SH-SY5Y (cell line): ENCODE measurements around the gene MUC4.

ENCODE experiments used
- GATA2 ChIP-seq: IDR thresholded peaks from 2 replicates; pipeline ENCODE4 v1.6.1; 2011; ENCODE audit warnings: mild to moderate bottlenecking, low read depth, low read length
- GATA3 ChIP-seq: IDR thresholded peaks from 2 replicates; pipeline ENCODE4 v1.6.1; 2011; ENCODE audit warnings: low read depth, mild to moderate bottlenecking, low read length, moderate library complexity

The MUC4 gene, protein sequence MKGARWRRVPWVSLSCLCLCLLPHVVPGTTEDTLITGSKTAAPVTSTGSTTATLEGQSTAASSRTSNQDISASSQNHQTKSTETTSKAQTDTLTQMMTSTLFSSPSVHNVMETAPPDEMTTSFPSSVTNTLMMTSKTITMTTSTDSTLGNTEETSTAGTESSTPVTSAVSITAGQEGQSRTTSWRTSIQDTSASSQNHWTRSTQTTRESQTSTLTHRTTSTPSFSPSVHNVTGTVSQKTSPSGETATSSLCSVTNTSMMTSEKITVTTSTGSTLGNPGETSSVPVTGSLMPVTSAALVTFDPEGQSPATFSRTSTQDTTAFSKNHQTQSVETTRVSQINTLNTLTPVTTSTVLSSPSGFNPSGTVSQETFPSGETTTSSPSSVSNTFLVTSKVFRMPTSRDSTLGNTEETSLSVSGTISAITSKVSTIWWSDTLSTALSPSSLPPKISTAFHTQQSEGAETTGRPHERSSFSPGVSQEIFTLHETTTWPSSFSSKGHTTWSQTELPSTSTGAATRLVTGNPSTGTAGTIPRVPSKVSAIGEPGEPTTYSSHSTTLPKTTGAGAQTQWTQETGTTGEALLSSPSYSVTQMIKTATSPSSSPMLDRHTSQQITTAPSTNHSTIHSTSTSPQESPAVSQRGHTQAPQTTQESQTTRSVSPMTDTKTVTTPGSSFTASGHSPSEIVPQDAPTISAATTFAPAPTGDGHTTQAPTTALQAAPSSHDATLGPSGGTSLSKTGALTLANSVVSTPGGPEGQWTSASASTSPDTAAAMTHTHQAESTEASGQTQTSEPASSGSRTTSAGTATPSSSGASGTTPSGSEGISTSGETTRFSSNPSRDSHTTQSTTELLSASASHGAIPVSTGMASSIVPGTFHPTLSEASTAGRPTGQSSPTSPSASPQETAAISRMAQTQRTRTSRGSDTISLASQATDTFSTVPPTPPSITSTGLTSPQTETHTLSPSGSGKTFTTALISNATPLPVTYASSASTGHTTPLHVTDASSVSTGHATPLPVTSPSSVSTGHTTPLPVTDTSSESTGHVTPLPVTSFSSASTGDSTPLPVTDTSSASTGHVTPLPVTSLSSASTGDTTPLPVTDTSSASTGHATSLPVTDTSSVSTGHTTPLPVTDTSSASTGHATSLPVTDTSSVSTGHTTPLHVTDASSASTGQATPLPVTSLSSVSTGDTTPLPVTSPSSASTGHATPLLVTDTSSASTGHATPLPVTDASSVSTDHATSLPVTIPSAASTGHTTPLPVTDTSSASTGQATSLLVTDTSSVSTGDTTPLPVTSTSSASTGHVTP (N-terminal part only)

DNA sequence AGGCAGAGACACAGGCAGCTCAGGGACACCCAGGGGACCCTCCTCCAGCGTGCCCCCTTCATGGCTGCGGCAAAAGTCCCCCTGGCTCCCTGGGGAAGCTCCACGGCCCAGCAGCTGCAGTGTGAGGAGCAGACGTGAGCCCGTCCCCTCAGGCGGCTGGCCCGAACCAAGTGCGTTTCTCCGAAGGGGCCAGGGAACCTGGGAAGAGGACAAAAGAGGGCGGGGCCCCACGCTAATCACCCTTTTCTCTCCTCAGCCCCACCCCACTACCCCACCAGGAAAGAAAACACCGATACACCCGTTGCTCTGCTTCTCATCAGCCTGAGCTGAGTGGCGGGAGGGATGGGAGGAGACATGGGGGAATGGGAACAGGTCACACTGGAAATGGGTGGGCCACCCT, at the start of gene MUC4:
TSS of gene MUC4 (minus strand) at position 174 of the 400 bp plus-strand sequence. CDS start at position 62, 112 bp downstream.
- no peak for TF ChIP-seq GATA3
- TF ChIP-seq GATA2 = no peak

DNA sequence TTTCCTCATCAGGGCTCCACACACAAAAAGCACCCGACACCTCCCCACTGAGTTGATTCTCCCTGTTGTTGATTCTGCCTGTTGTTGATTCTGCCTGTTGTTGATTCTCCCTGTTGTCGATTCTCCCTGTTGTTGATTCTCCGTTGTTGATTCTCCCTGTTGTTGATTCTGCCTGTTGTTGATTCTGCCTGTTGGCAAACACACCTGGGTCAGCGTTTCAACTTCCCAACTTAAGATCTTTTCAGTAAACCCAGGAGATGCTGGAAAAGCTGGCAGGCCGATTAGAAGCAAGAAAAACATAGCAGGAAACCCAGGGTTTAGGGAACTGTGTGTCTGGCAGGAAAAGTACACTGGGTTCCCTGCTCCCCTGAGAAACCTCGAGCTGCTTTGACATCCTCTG, 48.7 kb upstream of the MUC4 start:
- TF ChIP-seq GATA3 (no peak), GATA2 (no peak)

DNA sequence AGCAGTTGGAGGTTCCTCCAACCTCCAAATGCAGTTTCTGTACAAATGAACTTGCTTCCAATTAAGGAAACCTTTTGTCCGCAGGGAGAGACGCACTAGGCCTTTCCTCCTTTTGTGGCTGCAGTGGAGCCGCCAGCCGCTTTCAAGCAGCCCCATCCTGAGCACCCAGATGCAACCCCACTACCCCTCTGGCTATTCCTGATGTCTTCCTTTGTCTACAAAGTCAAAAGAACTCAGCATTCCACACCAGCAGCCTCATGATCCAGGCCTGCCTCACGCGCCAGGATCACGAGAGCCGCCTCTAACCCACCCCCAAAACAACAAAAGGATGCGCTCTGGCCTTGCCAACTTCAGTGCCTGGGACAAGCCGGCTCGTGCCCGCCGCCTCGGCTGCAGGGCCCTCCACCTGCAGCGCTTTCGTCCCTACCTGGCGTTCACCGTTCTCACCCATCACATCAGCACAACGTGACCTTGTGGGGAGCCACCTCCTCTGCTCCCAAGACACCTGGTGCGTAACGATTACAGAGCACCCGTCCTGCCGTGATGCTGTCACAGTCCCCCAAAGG, 48.2 kb upstream of the MUC4 start:
- no peak for TF ChIP-seq GATA2
- no peak for TF ChIP-seq GATA3

DNA sequence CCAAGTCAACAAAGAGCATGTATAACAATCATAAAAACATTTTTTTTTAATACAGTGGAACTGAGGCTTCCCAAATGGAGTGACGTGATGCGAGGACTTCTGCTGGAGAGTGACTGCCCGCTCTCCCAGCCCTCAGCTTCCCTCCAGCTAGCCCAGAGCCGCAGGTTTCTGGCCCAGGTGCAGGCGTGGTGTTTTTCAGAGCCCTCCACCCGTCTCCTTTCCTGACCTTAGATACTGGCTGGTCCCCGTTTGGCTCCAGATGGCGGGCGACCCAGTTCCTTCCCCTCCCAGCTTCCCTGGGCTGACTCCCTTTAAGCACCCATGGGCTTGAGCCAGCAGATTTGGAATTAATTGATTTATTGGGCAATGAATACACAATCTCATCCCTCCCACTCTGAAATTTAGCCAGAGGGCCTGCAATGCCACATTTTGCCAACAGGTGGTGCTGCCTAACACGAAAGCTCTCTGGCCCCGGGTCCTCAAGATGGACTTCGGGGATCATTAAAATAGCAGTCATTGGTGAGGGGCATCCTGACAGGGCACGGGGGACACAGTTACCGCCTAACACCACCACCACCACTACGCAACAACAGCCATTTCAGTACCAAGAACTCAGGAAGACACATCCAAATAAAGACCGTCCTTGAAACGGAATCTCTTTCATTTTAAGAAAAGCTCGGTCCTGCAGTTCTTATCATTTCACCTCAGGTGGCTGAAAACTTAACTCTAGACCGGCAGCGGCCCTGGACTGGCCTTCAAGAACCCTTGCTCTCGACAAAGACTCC, 47.5 kb upstream of the MUC4 start:
- no peak for TF ChIP-seq GATA2

DNA sequence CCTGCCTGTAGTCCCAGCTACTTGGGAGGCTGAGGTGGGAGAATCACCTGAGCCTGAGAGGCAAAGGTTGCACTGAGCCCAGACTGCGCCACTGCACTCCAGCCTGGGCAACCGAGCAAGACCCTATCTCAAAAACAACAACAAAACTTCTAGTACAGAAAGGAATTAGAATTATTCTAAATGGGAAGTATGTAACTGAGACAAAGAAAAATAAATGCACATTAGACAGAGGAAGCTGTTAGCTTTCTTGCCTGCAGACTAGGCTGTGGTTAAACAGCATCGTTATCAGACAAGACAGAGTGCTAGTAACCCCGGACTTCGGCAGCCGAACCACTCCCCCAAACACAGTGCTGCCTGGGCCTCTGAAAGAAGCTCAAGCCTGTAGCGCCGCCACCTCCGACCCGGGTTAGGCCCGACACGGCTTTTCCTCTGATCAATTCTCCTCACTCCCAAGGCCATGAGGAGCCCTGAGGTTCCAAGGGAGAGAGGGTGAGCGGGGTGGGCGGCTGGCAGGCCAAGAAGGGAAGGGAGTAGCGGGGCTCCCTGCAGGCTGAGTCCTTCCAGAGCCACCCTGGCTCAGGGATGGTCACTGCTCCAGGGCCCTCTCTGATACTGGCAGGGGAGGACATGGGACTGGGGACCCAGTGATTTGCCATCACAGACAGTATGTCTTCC, 44.8 kb upstream of the MUC4 start:
- no peak for TF ChIP-seq GATA2
- TF ChIP-seq GATA3 = no peak

DNA sequence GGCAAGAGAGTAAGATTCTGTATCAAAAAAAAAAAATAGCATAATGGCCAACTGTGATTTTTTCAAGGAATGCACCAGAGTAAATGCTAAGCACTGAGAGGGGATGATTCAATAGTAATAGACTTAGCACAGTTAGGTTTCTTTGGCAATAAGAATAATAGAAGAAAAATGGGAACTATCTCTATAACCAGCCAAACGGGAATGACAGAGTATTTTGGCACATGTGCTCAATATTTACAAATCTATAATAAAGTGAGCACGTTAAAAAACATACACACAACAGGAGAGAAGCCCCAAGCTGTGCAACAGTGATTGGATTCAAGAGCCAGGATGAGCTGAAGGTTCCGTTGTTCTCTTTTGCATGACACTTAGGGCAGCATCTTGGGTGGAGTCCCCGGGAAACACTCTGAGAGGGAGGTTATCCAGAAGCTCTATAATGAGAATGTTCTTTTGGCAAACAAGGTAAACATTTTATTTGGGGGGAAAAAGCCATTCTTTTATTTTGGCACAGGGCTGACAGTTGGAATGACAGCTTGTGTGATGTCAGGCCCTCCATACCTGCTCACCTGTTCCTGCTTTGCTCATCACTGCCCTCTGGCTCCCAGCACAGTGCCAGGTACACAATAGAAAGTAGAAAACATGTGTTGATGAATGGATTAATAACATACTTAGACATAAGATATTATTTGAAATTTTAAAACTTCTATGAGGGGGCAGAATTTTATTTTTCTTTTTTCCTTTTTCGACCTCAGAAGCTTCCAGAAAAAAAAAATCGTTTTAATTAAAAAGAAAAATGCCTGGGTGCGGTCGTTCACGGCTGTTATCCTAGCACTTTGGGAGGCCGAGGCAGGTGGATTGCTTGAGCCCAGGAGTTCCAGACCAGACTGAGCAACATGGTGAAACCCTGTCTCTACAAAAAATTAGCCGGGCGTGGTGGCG, 44.0 kb upstream of the MUC4 start:
- no peak for TF ChIP-seq GATA2
- TF ChIP-seq GATA3 = no peak

DNA sequence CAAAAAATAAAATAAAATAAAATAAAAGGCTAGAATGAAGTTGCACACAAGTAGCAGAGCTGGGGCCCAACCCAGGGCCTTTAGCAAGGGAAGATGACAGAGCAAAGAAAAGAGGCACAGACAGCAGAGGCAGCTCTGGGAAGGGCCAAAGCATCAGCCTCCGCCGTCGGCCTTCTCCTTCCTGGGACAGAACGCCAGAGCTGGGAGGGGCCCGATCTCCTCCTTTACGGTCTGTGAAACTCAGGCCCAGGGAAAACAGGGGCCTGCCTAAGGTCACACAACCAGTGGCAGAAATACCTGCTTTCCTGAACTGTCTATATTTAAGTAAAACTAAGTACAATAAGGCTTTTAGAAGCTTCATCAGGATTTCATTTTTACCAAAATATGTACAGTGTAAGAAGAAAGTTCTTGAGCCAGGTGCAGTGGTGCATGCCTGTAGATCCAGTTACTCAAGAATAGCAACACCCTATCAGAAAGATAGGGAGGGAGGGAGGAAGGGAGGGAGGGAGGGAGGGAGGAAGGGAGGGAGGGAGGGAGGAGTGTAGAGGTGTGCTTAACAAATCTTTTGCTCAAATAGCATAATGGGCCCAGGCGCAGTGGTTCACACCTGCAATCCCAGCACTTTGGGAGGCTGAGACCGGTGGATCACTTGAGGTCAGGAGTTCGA, 43.0 kb upstream of the MUC4 start:
- TF ChIP-seq GATA2 (no peak), GATA3 (no peak)

DNA sequence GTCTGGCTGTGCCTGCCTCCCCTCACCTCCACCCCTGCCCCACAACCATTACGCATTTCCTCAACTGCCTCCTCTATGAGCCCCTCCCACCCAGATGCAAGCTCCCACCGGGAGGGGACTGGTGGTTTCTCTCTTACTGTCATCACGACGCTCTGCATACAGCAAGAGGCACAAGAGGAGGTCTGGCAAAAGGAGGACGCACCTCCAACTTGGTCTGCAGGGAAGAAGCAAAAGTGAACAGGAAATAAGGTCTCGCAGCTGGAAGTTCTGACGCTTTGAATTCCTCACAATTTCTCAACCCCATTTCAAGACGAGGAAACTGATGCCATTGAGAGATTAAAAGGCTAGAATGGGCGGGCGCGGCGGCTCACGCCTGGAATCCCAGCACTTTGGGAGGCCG, 42.3 kb upstream of the MUC4 start:
- TF ChIP-seq GATA2 = no peak
- TF ChIP-seq GATA3 = no peak

DNA sequence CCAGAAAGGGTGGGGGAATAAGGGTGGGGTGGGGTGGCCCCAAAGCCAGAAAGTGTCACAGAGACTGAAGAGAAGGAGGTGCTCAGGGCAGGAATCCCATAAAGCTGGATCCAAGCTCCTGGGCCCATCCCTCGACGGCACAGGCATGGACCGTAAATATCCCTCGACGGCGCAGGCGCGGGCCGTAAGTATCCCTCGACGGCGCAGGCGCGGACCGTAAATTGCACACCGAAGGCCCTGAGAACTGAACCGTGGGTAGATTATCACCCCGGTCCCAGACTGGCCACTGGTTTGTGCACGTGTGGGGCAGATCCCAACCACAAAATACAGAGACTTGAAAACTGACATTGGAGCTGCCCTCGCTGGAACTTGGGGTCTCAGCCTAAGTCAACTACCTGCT, 41.3 kb upstream of the MUC4 start:
- TF ChIP-seq GATA3 (no peak), GATA2 (no peak)

DNA sequence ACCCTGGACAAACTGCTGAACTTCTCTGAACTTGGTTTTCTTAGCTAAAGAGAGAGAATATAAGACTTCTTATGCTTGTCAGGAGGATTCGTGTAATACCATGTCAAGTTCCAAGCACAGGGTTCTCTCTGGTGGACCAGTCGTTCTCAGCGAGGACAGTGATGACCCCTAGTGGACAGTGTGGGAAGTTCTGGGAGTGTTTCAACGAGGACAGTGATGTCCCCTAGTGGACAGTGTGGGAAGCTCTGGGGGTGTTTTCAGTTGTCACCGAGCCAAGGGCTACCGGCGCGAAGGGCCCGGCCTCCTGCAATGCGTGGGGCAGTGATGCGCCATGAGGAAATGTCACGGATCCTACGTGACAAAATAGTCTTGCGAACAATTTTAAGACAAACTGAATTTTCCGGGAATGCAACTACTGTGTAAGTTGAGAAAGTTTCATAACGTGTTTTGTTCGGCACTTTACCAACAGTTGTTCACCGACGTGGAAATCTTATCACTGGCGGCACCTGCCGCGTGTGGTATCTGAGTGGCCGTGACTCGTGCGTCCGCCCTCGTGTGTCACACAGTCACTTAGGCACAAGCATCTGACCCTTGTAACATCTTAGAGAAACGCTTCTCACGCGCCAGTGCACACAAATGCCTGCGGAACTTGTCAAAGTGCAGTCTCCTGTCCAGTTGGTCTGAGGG, 39.3 kb upstream of the MUC4 start:
- TF ChIP-seq GATA2 (no peak), GATA3 (no peak)

DNA sequence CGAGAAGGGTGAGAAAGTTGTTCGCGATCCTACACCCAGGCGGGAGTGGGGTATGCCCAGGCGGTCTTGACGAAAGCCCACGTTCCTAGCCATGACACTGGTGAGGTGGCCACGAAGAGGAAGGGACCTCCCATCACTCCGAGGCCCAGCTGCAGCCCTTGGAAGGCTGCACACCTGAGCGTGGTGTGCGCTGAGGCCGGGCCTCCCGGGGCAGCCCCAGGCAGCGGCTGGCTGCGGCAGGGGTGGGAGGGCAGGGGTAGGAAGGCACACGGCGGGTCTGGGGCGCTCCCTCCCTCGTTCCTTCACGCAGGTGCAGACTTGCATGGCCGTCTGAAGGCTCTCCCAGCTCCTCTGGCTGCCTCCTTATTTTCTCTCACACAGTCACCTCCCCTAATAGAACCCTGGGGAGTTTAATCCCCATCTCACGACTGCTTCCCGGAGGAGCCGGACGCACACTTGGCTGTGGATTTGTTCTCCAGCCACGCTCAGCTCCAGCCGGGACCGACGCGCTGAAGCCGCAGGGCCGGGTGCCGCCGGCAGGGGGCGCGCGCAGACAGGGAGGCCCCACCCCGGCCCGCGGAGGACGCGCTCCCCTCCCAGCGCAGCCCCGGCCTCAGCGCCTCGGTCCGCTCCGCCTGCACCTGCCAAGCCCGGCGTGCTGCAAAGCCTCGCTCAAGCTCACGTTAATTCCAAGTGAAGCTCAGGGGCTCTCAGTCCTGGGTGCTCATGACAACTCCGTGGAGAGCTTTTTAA, 37.8 kb upstream of the MUC4 start:
- TF ChIP-seq GATA2 (no peak), GATA3 (no peak)
